Adrenal gland (tissue), 12 donors: ENCODE data around the gene LHX6. TPM values are rescaled to one million over a fixed set of nuclear protein-coding genes. Genes with fewer than 3 reads are reported as not detected.

Experiments used
- DNase-seq, 7 donors: peaks; one replicate each; pipeline ENCODE4 v3.0.0-alpha.2; 2019 to 2020
- H3K27ac ChIP-seq, 5 donors: fragments of 200-600 bp; sonication (generic) in 4 of 5; 1 replicate in 3 of 5; 2 replicates in 2 of 5; pipeline versions ENCODE4 v1.5.1 to v1.8.0; 2016 to 2020; ENCODE audit warnings: mild to moderate bottlenecking in 1 of 5
- H3K27me3 ChIP-seq: fragments of 200-600 bp; 2 replicates; pipeline ENCODE4 v1.8.0; 2021
- H3K36me3 ChIP-seq, 2 donors: fragments of 200-600 bp; replicated peaks in 1 of 2; 1 replicate in 1 of 2; 2 replicates in 1 of 2; pipeline versions ENCODE4 v1.5.1 to v1.8.0; 2018 to 2022
- H3K4me1 ChIP-seq, 2 donors: fragments of 200-600 bp; replicated peaks in 1 of 2; 1 replicate in 1 of 2; 2 replicates in 1 of 2; pipeline versions ENCODE4 v1.5.1 to v1.8.0; 2018 to 2021
- H3K4me3 ChIP-seq, 4 donors: fragments of 200-600 bp; sonication (generic) in 3 of 4; one replicate each; pipeline ENCODE4 v1.5.1; 2016 to 2018
- H3K9me3 ChIP-seq, 3 donors: fragments of 200-600 bp; sonication (generic) in 1 of 3; replicated peaks in 1 of 3; 1 replicate in 2 of 3; 2 replicates in 1 of 3; pipeline versions ENCODE4 v1.5.1 to v1.8.0; 2016 to 2021
- CTCF ChIP-seq, 6 experiments: fragments of 450-650 bp in 4 of 6; fragments of 200-600 bp in 2 of 6; sonication (generic) in 1 of 6; IDR thresholded peaks; 1 replicate in 5 of 6; 2 replicates in 1 of 6; pipeline versions ENCODE4 v1.5.1 to v1.8.0; 2016 to 2021; ENCODE audit warnings: antibody characterized with exemption in 6 of 6, mild to moderate bottlenecking in 2 of 6, moderate library complexity in 1 of 6
- POLR2A ChIP-seq, 2 donors: fragments of 450-650 bp; IDR thresholded peaks; one replicate each; pipeline ENCODE4 v1.6.1; 2017; ENCODE audit warnings: antibody characterized with exemption in 2 of 2, mild to moderate bottlenecking in 2 of 2, moderate library complexity in 1 of 2
- WGBS, 4 donors: extraction: QIAGEN DNeasy Blood & Tissue Kit in 2 of 4; methylation state at CpG; one replicate each; pipeline versions ENCODE4 v1.1.5 to v1.1.7; 2013 to 2017; 5-methylcytosine and 5-hydroxymethylcytosine counted together
- intact Hi-C, 2 donors: fragments of 100-400 bp; cut with DNase I; formaldehyde crosslinking; loops; one replicate each; pipeline versions ENCODE4 v1.14.1 to v1.15.0; 2022 to 2023
- polyA plus RNA-seq, 3 donors: library from polyadenylated mRNA; stranded (reverse); fragments of 200-250 nt in 2 of 3; fragments of 350-450 nt in 1 of 3; fragmentation: Illumina TruSeq in 1 of 3; extraction: RNeasy Lipid Tissue Mini Kit (QIAGEN cat#74804) in 1 of 3; gene quantifications; one replicate each; pipeline ENCODE4 v1.2.3, GENCODE V29; 2013 to 2014
- total RNA-seq, 9 donors: library from RNA; depleted of rRNA in 4 of 9; stranded (reverse); fragments of >200 nt in 4 of 9; fragments of 120-200 nt in 1 of 9; fragmentation: NEBNext Ultra II Directional in 1 of 9; extraction: Animal tissue kit (Norgen Biotek cat#: 25700) in 1 of 9; gene quantifications; one replicate each; pipeline versions ENCODE4 v1.1.0 to v1.2.4, GENCODE V29; 2013 to 2023
- donor health status: healthy with polysubstance abuse.
- donor health status: Bipolar disorder and iron deficiency.
- donor health status: DM: yes; HTN: yes; CAD: no.
- donor health status: DM: no; HTN: no; CAD: no.
- donor health status: DM: no; HTN: no; CAD: no.
- donor health status: DM: yes; HTN: yes; CAD: no.

Gene LHX6
- total and polyA plus RNA-seq, 12 donors = 0.17 to 3.6 (median 1.5) TPM

GRCh38 chr9:122225312-122226141, 3.2 kb downstream of the LHX6 start:
- no peak for TF ChIP-seq POLR2A (IDR thresholded peaks at IDR 0.05)
- TF ChIP-seq CTCF (IDR thresholded peaks at IDR 0.05) = no peak
- H3K9me3 ChIP-seq = no peaks in the 10 kb centered on the region
- no peak overlapping the region for H3K27ac ChIP-seq
- no peaks in the 10 kb centered on the region for H3K36me3 ChIP-seq
- peaks cover 98% of the 10 kb centered on the region for H3K27me3 ChIP-seq
- H3K4me1 ChIP-seq = peaks cover 11 to 22% of the 10 kb centered on the region in 2 donors
- no peak overlapping the region for H3K4me3 ChIP-seq
- intact Hi-C loops = no loop called here
- WGBS, 4 donors = 40 to 59% (median 49%) methylated on average over 14 to 51 of the region's 51 CpGs
- DNase-seq = peak in 1 of 7 donors; percentile 35

- DNase-seq = peak in 1 of 7 donors; percentile 14
- 73 to 83% (median 75%) methylated on average over 5 of the region's 5 CpGs for WGBS, 4 donors
- H3K27ac ChIP-seq = no peak overlapping the region
- intact Hi-C loops = no loop called here
- no peak overlapping the region for H3K4me3 ChIP-seq
- peaks cover 98% of the 10 kb centered on the region for H3K27me3 ChIP-seq
- peaks cover 13 to 37% of the 10 kb centered on the region in 2 donors for H3K4me1 ChIP-seq
- H3K9me3 ChIP-seq = no peaks in the 10 kb centered on the region
- no peak for TF ChIP-seq POLR2A (IDR thresholded peaks at IDR 0.05)
- TF ChIP-seq CTCF (IDR thresholded peaks at IDR 0.05) = no peak
- H3K36me3 ChIP-seq = no peaks in the 10 kb centered on the region
These were observed 5.3 kb downstream of the LHX6 start for GRCh38 chr9:122223435-122223834.

- 43 to 55% (median 49%) methylated on average over 5 of the region's 5 CpGs for WGBS, 4 donors
These were observed 6.0 kb downstream of the LHX6 start for GRCh38 chr9:122222791-122223190.

More at GRCh38 chr9:122222791-122223190, 6.0 kb downstream of the LHX6 start:
- Histone ChIP-seq H3K27me3 (peaks cover 93% of the 10 kb centered on the region), H3K27ac (no peak overlapping the region), H3K36me3 (no peaks in the 10 kb centered on the region), H3K4me3 (no peak overlapping the region), H3K9me3 (no peaks in the 10 kb centered on the region), H3K4me1 (peaks cover 7 to 30% of the 10 kb centered on the region in 2 donors)
- DNase-seq = peak in 1 of 7 donors; percentile 33
- intact Hi-C loops = no loop called here
- TF ChIP-seq CTCF (IDR thresholded peaks at IDR 0.05) (no peak), POLR2A (IDR thresholded peaks at IDR 0.05) (no peak)
